ENCODE data around the gene PANK1. TPM values are rescaled to one million over a fixed set of nuclear protein-coding genes. Genes with fewer than 3 reads are reported as not detected.

PANK1 gene
- total RNA-seq, 1 experiment from 2014 or later, result 24.9 TPM

DNA sequence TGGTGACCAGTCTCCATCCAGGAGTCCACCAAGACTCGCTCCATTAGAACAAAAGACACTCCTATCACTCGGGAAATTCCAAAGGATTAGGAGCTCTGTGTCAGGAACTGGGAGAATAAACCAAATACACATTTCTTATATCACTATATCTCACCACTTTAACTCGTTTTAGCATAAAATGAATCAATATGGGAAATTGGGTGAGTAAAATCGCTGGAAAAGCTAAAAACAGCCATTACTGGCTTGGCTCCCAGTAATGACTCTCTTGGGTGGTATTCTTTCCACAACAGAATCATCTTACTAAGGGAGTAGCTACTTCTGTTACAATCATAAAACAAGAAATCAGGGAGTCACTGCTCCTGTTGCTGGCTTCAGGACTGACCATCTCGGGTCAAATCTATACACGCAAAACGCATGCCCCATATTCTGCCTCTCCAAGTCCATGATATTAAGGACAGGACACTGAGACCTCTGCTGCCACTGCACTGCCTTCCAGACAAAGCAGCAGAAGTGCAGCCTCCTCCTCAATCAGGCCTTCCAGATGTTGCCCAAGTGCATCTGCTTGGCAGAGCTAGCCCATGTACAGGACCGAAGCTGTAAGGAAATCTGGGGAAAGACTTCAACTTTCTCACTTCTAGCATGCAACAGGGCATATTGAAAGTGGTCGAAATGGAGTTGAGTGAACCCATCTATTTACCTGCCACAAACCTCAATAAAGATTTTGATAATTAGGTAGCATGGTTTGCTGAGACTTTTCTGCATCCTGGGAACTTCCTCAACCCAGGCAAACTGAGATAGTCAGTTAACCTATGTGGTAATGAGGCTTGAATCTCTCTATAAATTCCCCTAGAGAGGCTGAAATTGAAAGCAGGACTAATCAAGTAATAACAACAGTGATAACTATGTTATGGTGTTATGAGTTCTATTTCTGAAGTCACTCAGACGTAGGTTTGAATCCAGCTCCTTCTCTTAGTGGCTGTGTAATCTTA, 14.4 kb upstream of the PANK1 start:
- POLR2A ChIA-PET, result no interaction called here
- Mint-ChIP-seq H3K27ac (no peak overlapping the region), H3K36me3 (peaks cover 28% of the 10 kb centered on the region), H3K9me3 (peaks cover 26% of the 10 kb centered on the region), H3K4me1 (peaks cover 5% of the 10 kb centered on the region), H3K27me3 (ENCODE audit: low read depth) (no peaks in the 10 kb centered on the region; the same call in 1 of the 2 replicates), H3K4me3 (no peak overlapping the region)
- DNase-seq (ENCODE audit: low spot score) (no peak), ATAC-seq (no peak)
- TF ChIP-seq TEAD1 (CRISPR knock-in tag; IDR thresholded peaks at IDR 0.05) (no peak), NR1H2 (CRISPR knock-in tag; IDR thresholded peaks at IDR 0.05) (no peak), NFATC4 (CRISPR knock-in tag; IDR thresholded peaks at IDR 0.05) (no peak), NFE2L1 (CRISPR knock-in tag; IDR thresholded peaks at IDR 0.05) (no peak), SMAD4 (CRISPR knock-in tag; IDR thresholded peaks at IDR 0.05) (no peak), FOXP1 (CRISPR knock-in tag; IDR thresholded peaks at IDR 0.05; ENCODE audit: borderline replicate concordance) (no peak), ZNF263 (CRISPR knock-in tag; IDR thresholded peaks at IDR 0.05; ENCODE audit: low read depth) (no peak)
- TF ChIP-seq, protein P1, sequence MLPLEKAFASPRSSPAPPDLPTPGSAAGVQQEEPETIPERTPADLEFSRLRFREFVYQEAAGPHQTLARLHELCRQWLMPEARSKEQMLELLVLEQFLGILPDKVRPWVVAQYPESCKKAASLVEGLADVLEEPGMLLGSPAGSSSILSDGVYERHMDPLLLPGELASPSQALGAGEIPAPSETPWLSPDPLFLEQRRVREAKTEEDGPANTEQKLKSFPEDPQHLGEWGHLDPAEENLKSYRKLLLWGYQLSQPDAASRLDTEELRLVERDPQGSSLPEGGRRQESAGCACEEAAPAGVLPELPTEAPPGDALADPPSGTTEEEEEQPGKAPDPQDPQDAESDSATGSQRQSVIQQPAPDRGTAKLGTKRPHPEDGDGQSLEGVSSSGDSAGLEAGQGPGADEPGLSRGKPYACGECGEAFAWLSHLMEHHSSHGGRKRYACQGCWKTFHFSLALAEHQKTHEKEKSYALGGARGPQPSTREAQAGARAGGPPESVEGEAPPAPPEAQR (CRISPR knock-in tag; IDR thresholded peaks at IDR 0.05), result no peak
- TF ChIP-seq, protein P2, sequence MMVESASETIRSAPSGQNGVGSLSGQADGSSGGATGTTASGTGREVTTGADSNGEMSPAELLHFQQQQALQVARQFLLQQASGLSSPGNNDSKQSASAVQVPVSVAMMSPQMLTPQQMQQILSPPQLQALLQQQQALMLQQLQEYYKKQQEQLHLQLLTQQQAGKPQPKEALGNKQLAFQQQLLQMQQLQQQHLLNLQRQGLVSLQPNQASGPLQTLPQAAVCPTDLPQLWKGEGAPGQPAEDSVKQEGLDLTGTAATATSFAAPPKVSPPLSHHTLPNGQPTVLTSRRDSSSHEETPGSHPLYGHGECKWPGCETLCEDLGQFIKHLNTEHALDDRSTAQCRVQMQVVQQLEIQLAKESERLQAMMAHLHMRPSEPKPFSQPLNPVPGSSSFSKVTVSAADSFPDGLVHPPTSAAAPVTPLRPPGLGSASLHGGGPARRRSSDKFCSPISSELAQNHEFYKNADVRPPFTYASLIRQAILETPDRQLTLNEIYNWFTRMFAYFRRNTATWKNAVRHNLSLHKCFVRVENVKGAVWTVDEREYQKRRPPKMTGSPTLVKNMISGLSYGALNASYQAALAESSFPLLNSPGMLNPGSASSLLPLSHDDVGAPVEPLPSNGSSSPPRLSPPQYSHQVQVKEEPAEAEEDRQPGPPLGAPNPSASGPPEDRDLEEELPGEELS (CRISPR knock-in tag; IDR thresholded peaks at IDR 0.05), result no peak
- TF ChIP-seq, protein P3, sequence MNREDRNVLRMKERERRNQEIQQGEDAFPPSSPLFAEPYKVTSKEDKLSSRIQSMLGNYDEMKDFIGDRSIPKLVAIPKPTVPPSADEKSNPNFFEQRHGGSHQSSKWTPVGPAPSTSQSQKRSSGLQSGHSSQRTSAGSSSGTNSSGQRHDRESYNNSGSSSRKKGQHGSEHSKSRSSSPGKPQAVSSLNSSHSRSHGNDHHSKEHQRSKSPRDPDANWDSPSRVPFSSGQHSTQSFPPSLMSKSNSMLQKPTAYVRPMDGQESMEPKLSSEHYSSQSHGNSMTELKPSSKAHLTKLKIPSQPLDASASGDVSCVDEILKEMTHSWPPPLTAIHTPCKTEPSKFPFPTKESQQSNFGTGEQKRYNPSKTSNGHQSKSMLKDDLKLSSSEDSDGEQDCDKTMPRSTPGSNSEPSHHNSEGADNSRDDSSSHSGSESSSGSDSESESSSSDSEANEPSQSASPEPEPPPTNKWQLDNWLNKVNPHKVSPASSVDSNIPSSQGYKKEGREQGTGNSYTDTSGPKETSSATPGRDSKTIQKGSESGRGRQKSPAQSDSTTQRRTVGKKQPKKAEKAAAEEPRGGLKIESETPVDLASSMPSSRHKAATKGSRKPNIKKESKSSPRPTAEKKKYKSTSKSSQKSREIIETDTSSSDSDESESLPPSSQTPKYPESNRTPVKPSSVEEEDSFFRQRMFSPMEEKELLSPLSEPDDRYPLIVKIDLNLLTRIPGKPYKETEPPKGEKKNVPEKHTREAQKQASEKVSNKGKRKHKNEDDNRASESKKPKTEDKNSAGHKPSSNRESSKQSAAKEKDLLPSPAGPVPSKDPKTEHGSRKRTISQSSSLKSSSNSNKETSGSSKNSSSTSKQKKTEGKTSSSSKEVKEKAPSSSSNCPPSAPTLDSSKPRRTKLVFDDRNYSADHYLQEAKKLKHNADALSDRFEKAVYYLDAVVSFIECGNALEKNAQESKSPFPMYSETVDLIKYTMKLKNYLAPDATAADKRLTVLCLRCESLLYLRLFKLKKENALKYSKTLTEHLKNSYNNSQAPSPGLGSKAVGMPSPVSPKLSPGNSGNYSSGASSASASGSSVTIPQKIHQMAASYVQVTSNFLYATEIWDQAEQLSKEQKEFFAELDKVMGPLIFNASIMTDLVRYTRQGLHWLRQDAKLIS (CRISPR knock-in tag; IDR thresholded peaks at IDR 0.05; ENCODE audit: borderline replicate concordance), result no peak
- CTCF ChIA-PET, result interaction anchor here (1.0 kb wide), 1 partner anchor 42 kb away, joined by 3 read pairs; the partner anchor contains the start of gene KIF20B

DNA sequence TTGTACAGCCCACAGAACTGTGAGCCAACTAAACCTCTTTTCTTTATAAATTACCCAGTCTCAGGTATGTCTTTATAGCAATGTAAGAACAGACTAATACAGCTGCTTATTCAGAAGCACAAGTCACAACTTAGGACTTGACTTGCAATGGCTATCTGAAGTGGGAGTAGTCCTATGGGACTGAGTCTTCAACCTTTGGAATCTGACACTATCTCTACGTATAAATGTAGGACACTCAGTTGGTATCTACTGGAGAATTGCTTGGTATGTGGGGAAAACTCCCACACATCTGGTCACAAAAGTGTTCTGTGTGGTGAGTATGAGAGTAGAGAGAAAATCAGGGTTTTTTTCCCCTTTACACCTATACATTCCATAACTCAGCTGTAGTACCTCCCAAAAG, 12.3 kb upstream of the PANK1 start:
- Mint-ChIP-seq H3K4me3 (no peak overlapping the region), H3K9me3 (peaks cover 29% of the 10 kb centered on the region), H3K4me1 (peaks cover 5% of the 10 kb centered on the region), H3K27me3 (ENCODE audit: low read depth) (no peaks in the 10 kb centered on the region; the same call in 1 of the 2 replicates), H3K36me3 (peaks cover 30% of the 10 kb centered on the region), H3K27ac (no peak overlapping the region)
- no peak for DNase-seq (ENCODE audit: low spot score)
- CTCF ChIA-PET, result no interaction called here
- no peak for ATAC-seq
- POLR2A ChIA-PET, result no interaction called here
- TF ChIP-seq, protein P4, sequence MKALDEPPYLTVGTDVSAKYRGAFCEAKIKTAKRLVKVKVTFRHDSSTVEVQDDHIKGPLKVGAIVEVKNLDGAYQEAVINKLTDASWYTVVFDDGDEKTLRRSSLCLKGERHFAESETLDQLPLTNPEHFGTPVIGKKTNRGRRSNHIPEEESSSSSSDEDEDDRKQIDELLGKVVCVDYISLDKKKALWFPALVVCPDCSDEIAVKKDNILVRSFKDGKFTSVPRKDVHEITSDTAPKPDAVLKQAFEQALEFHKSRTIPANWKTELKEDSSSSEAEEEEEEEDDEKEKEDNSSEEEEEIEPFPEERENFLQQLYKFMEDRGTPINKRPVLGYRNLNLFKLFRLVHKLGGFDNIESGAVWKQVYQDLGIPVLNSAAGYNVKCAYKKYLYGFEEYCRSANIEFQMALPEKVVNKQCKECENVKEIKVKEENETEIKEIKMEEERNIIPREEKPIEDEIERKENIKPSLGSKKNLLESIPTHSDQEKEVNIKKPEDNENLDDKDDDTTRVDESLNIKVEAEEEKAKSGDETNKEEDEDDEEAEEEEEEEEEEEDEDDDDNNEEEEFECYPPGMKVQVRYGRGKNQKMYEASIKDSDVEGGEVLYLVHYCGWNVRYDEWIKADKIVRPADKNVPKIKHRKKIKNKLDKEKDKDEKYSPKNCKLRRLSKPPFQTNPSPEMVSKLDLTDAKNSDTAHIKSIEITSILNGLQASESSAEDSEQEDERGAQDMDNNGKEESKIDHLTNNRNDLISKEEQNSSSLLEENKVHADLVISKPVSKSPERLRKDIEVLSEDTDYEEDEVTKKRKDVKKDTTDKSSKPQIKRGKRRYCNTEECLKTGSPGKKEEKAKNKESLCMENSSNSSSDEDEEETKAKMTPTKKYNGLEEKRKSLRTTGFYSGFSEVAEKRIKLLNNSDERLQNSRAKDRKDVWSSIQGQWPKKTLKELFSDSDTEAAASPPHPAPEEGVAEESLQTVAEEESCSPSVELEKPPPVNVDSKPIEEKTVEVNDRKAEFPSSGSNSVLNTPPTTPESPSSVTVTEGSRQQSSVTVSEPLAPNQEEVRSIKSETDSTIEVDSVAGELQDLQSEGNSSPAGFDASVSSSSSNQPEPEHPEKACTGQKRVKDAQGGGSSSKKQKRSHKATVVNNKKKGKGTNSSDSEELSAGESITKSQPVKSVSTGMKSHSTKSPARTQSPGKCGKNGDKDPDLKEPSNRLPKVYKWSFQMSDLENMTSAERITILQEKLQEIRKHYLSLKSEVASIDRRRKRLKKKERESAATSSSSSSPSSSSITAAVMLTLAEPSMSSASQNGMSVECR (CRISPR knock-in tag; IDR thresholded peaks at IDR 0.05; ENCODE audit: borderline replicate concordance), result no peak
- no peak for TF ChIP-seq TEAD4 (CRISPR knock-in tag; IDR thresholded peaks at IDR 0.05)
- no peak for TF ChIP-seq ZNF263 (CRISPR knock-in tag; IDR thresholded peaks at IDR 0.05; ENCODE audit: low read depth)
- TF ChIP-seq, protein P5, sequence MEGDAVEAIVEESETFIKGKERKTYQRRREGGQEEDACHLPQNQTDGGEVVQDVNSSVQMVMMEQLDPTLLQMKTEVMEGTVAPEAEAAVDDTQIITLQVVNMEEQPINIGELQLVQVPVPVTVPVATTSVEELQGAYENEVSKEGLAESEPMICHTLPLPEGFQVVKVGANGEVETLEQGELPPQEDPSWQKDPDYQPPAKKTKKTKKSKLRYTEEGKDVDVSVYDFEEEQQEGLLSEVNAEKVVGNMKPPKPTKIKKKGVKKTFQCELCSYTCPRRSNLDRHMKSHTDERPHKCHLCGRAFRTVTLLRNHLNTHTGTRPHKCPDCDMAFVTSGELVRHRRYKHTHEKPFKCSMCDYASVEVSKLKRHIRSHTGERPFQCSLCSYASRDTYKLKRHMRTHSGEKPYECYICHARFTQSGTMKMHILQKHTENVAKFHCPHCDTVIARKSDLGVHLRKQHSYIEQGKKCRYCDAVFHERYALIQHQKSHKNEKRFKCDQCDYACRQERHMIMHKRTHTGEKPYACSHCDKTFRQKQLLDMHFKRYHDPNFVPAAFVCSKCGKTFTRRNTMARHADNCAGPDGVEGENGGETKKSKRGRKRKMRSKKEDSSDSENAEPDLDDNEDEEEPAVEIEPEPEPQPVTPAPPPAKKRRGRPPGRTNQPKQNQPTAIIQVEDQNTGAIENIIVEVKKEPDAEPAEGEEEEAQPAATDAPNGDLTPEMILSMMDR (IDR thresholded peaks at IDR 0.05), result no peak
- no peak for TF ChIP-seq OVOL2 (CRISPR knock-in tag; IDR thresholded peaks at IDR 0.05; ENCODE audit: borderline replicate concordance)
- TF ChIP-seq, protein P6, sequence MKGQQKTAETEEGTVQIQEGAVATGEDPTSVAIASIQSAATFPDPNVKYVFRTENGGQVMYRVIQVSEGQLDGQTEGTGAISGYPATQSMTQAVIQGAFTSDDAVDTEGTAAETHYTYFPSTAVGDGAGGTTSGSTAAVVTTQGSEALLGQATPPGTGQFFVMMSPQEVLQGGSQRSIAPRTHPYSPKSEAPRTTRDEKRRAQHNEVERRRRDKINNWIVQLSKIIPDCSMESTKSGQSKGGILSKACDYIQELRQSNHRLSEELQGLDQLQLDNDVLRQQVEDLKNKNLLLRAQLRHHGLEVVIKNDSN (CRISPR knock-in tag; IDR thresholded peaks at IDR 0.05), result no peak
- TF ChIP-seq CBFB (CRISPR knock-in tag; IDR thresholded peaks at IDR 0.05; ENCODE audit: low read depth), result no peak
